Transverse colon (tissue), 4 donors: ENCODE measurements around the gene DST. TPM values are rescaled to one million over a fixed set of nuclear protein-coding genes. Genes with fewer than 3 reads are reported as not detected.
A peak's percentile ranks its signal among the peaks of the same experiment; 100 is the strongest.

ENCODE experiments used
- DNase-seq: peaks from one replicate; pipeline ENCODE4 v3.0.0-alpha.2; 2019
- H3K27ac ChIP-seq, 4 donors: fragments of 200-600 bp; sonication (generic); 2 replicates each; pipeline ENCODE4 v1.5.1; 2016 to 2018; ENCODE audit warnings: inconsistent platforms in 4 of 4
- H3K27me3 ChIP-seq: fragments of 200-600 bp; sonication (generic); 2 replicates; pipeline ENCODE4 v1.5.1; 2017; ENCODE audit warnings: inconsistent platforms
- H3K36me3 ChIP-seq, 4 donors: fragments of 200-600 bp; sonication (generic); 2 replicates each; pipeline ENCODE4 v1.5.1; 2017 to 2019; ENCODE audit warnings: inconsistent platforms in 4 of 4
- H3K4me1 ChIP-seq, 4 donors: fragments of 200-600 bp; sonication (generic); 2 replicates each; pipeline ENCODE4 v1.5.1; 2017 to 2020; ENCODE audit warnings: inconsistent platforms in 4 of 4
- H3K4me3 ChIP-seq, 4 donors: fragments of 200-600 bp; sonication (generic); 1 replicate in 1 of 4; 2 replicates in 3 of 4; pipeline versions ENCODE4 v1.5.1 to v1.6.1; 2017 to 2019; ENCODE audit warnings: inconsistent platforms in 4 of 4
- H3K9me3 ChIP-seq, 2 donors: fragments of 200-600 bp; sonication (generic); 2 replicates each; pipeline ENCODE4 v1.5.1; 2017 to 2019; ENCODE audit warnings: inconsistent platforms in 2 of 2
- EP300 ChIP-seq: sonication (generic); formaldehyde crosslinking; IDR thresholded peaks from one replicate; pipeline ENCODE4 v1.6.1; 2017; ENCODE audit warnings: antibody characterized with exemption, low read depth
- POLR2A ChIP-seq: fragments of 450-650 bp; IDR thresholded peaks from one replicate; pipeline ENCODE4 v1.6.1; 2016; ENCODE audit warnings: antibody characterized with exemption, mild to moderate bottlenecking, moderate library complexity
- POLR2AphosphoS5 ChIP-seq, 3 donors: sonication (generic); formaldehyde crosslinking; IDR thresholded peaks; one replicate each; pipeline ENCODE4 v1.6.1; 2016; ENCODE audit warnings: antibody characterized with exemption in 3 of 3
- WGBS, 2 donors: methylation state at CpG; one replicate each; pipeline ENCODE4 v1.1.5; 2018; ENCODE audit warnings: low coverage in 1 of 2; 5-methylcytosine and 5-hydroxymethylcytosine counted together
- in situ Hi-C, 4 donors: fragments of 200-750 bp; cut with MboI; loops; one replicate each; pipeline versions ENCODE4 v1.15.0 to v1.15.1; 2017; ENCODE audit warnings: low sequenced_read_pairs in 3 of 4, low pct_ligation_motif_present in 1 of 4, low pct_unique_long_range_greater_than_20kb in 1 of 4
- intact Hi-C: fragments of 100-400 bp; cut with DNase I; formaldehyde crosslinking; loops from one replicate; pipeline ENCODE4 v1.15.1; 2023; ENCODE audit warnings: low total_unique reads
- total RNA-seq, 4 donors: library from RNA; depleted of rRNA; stranded (reverse); fragments of >200 nt; gene quantifications; one replicate each; pipeline ENCODE4 v1.1.0, GENCODE V29; 2016
- TF ChIP-seq, protein P1 (sequence below), 5 experiments: fragments of 200-600 bp in 3 of 5; fragments of 450-650 bp in 2 of 5; sonication (generic) in 3 of 5; IDR thresholded peaks; 1 replicate in 2 of 5; 2 replicates in 3 of 5; pipeline ENCODE4 v1.5.1; 2016 to 2017; ENCODE audit warnings: antibody characterized with exemption in 5 of 5, inconsistent platforms in 3 of 5, mild to moderate bottlenecking in 2 of 5, moderate library complexity in 1 of 5

Gene DST
- total RNA-seq, 4 donors from 2014 or later, result 280 to 535 (median 428) TPM

DNA sequence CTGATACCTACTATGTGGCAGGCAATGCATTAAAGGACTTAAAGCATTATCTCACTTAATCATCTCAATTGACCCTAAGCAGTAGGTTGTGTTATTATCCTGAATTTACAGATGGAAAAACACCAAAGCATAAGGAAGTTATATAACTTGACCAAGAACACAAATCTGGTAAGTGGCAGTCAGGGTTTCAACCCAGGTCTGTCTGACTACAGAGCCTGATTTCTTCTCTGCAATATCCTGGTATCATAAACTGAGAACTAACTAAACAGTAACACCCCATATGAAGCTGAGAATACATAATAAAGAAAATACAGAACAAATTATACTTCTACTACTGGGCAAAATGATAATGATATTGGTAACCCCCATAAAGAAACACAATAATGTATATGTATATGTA, 13.8 kb upstream of the DST start:
- Histone ChIP-seq H3K27me3 (no peaks in the 10 kb centered on the region), H3K27ac (peak overlapping the region; percentile 69 to 77 (median 72)), H3K4me1 (peaks cover 18 to 88% (median 49%) of the 10 kb centered on the region in 4 donors), H3K9me3 (no peaks in the 10 kb centered on the region), H3K36me3 (no peaks in the 10 kb centered on the region), H3K4me3 (no peak overlapping the region)
- in situ Hi-C loops (no loop called here), intact Hi-C loops (no loop called here)
- TF ChIP-seq POLR2A (no peak), POLR2AphosphoS5 (IDR thresholded peaks at IDR 0.05) (no peak), EP300 (no peak)
- TF ChIP-seq, protein P1, sequence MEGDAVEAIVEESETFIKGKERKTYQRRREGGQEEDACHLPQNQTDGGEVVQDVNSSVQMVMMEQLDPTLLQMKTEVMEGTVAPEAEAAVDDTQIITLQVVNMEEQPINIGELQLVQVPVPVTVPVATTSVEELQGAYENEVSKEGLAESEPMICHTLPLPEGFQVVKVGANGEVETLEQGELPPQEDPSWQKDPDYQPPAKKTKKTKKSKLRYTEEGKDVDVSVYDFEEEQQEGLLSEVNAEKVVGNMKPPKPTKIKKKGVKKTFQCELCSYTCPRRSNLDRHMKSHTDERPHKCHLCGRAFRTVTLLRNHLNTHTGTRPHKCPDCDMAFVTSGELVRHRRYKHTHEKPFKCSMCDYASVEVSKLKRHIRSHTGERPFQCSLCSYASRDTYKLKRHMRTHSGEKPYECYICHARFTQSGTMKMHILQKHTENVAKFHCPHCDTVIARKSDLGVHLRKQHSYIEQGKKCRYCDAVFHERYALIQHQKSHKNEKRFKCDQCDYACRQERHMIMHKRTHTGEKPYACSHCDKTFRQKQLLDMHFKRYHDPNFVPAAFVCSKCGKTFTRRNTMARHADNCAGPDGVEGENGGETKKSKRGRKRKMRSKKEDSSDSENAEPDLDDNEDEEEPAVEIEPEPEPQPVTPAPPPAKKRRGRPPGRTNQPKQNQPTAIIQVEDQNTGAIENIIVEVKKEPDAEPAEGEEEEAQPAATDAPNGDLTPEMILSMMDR (IDR thresholded peaks at IDR 0.05), result no peak
- DNase-seq, result no peak

DNA sequence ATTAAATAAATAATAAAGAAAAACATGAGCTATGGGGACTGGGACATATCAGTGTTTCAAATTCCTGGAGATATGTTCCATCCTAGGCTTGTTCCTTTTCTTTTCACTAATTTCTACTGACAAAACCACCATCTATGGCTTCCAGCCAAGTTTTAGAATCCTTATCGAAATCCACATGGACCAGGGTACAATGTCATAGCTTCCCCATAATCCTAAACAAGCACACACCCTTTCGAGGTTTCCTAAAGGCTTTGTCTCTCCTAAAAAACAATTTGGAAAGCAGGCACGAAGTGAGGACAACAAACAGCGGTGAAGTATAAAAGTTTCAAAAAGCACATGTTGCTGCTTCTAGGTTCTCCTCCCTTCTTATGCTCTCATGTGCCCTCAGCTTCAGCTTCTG, 13.3 kb upstream of the DST start:
- no peaks in the 10 kb centered on the region for H3K27me3 ChIP-seq
- TF ChIP-seq EP300 (no peak), POLR2AphosphoS5 (IDR thresholded peaks at IDR 0.05) (no peak), POLR2A (no peak)
- TF ChIP-seq, protein P1 (IDR thresholded peaks at IDR 0.05), result no peak

DNA sequence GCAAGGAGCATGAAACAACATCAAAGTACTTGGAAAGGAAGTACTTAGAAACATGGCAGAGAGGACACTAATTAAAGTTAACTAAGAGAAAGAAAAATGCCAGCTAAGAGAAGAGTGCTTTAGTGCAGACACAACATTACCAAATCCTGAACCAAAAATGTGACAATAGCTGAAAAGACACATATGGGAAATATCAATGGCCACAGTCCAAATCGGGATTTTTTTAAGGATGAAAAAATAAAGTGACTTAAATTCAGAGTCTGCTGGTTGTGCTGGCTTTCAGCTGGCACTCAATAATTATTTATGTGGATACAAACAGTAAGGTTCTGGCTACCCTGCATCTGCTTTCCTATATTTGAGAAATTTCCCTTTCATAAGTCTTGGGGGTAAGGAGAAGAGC, 12.6 kb upstream of the DST start:
- WGBS, 2 donors, result 38 to 58% methylated on average over 1 of the region's 1 CpG
- in situ Hi-C loops, result no loop called here
- intact Hi-C loops, result no loop called here
- Histone ChIP-seq H3K4me1 (peaks cover 18 to 82% (median 49%) of the 10 kb centered on the region in 4 donors), H3K36me3 (no peaks in the 10 kb centered on the region), H3K9me3 (no peaks in the 10 kb centered on the region), H3K4me3 (no peak overlapping the region), H3K27ac (peak overlapping the region; percentile 69 to 77 (median 72)), H3K27me3 (no peaks in the 10 kb centered on the region)
- no peak for DNase-seq
- TF ChIP-seq EP300 (no peak), POLR2A (no peak), POLR2AphosphoS5 (IDR thresholded peaks at IDR 0.05) (no peak)
- TF ChIP-seq, protein P1 (IDR thresholded peaks at IDR 0.05), result no peak

More for the DNA sequence above, 13.3 kb upstream of the DST start:
- H3K9me3 ChIP-seq, result no peaks in the 10 kb centered on the region
- in situ Hi-C loops, result no loop called here
- H3K36me3 ChIP-seq, result no peaks in the 10 kb centered on the region
- H3K4me3 ChIP-seq, result no peak overlapping the region
- no peak for DNase-seq
- peaks cover 18 to 83% (median 49%) of the 10 kb centered on the region in 4 donors for H3K4me1 ChIP-seq
- peak overlapping the region; percentile 69 to 77 (median 72) for H3K27ac ChIP-seq
- intact Hi-C loops, result no loop called here
- 29 to 42% methylated on average over 4 of the region's 4 CpGs for WGBS, 2 donors

DNA sequence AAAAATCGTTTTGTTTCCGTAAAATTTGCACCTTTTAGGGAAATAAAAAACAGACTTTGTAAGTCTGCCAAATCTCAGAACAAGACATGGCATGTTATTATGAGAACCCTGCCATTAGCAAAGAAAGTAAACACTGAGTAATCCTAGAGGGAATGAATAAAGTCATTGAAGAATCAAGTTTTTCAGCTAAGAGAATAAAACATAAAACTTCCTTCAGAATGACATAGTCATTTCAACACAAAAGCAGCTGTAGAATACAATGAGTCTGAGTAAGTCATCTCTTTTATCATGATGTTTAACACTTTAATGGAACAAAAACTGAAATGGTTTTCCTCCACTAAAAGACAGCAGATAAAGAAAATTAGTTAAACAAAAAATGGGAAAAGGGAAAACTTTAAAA, 10.3 kb upstream of the DST start:
- Histone ChIP-seq H3K4me3 (no peak overlapping the region), H3K9me3 (no peaks in the 10 kb centered on the region), H3K36me3 (no peaks in the 10 kb centered on the region), H3K27me3 (no peaks in the 10 kb centered on the region), H3K27ac (peak overlapping the region; percentile 25 to 70 (median 46)), H3K4me1 (peaks cover 18 to 73% (median 54%) of the 10 kb centered on the region in 4 donors)
- intact Hi-C loops (no loop called here), in situ Hi-C loops (no loop called here)
- no peak for DNase-seq
- WGBS, 2 donors, result 16 to 21% methylated on average over 2 of the region's 2 CpGs
- TF ChIP-seq POLR2AphosphoS5 (IDR thresholded peaks at IDR 0.05) (peak in 1 of 3 donors; percentile 50), POLR2A (no peak)

DNA sequence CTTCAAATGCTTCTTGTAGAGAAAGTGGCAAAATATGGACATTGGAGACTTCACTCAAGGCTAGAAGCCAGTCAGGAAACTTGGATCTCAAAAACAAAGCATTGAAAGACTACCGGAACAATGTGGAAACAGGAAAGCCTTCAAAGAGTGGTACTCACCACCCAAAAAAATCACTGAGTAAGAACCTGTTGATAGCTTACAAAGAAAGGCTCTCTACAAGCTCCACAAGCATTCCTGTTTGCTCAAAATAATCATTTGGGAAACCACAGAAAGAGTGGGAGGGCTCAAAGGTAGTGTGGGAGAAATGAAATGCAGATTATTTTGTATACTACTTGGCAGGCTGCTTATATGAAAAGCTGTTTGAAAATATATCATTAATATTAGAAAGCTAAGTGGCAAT, 9.5 kb upstream of the DST start:
- intact Hi-C loops (no loop called here), in situ Hi-C loops (no loop called here)
- WGBS, 2 donors, result 44 to 62% methylated on average over 1 of the region's 1 CpG
- TF ChIP-seq POLR2A (no peak), POLR2AphosphoS5 (IDR thresholded peaks at IDR 0.05) (no peak), EP300 (no peak)
- TF ChIP-seq, protein P1 (IDR thresholded peaks at IDR 0.05), result no peak
- no peaks in the 10 kb centered on the region for H3K27me3 ChIP-seq
- no peak overlapping the region for H3K4me3 ChIP-seq
- no peaks in the 10 kb centered on the region for H3K9me3 ChIP-seq
- H3K36me3 ChIP-seq, result no peaks in the 10 kb centered on the region
- DNase-seq, result no peak
- H3K27ac ChIP-seq, result peak overlapping the region in 3 of 4 donors; percentile 10 to 70 (median 54)
- peaks cover 18 to 68% (median 51%) of the 10 kb centered on the region in 4 donors for H3K4me1 ChIP-seq
